ENCODE results near the gene TBC1D20.
"Not testable (repeated sequence)": the region's sequence is repeated elsewhere in the genome, so short reads cannot be mapped to it uniquely, and the experiment has no call there.

Gene TBC1D20

GRCh38 chr20:469746-470490, 7.6 kb upstream of the TBC1D20 start:
- Histone ChIP-seq H3K4me3 (ENCODE audit: low read length) (no peak overlapping the region), H3K27ac (ENCODE audit: low read depth, low read length) (no peak overlapping the region), H3K4me1 (ENCODE audit: control insufficient read depth, insufficient read depth, low read length) (no peaks in the 10 kb centered on the region), H3K36me3 (ENCODE audit: control insufficient read depth, insufficient read depth, low read length) (no peaks in the 10 kb centered on the region), H3K27me3 (ENCODE audit: control insufficient read depth, insufficient read depth, low read length) (no peaks in the 10 kb centered on the region), H3K9ac (ENCODE audit: low read length) (no peak overlapping the region)

DNA sequence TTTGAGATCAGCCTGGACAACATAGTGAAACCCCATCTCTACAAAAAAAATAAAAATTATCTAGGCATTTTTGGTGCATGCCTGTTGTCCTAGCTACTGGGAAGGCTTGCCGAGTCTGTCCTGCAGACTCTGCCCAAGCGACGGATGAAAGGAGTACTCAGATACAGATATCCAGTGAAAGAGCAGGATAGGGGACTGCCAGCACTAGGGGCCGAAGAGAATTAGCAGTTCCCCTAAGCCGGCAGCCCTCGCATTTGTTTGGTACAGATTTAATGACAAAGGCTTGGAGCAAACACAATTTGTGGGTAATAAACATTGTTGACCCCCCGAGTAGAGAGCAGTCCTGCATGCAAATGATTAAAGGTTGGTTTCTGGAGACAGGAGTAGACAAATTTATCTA, 5.4 kb upstream of the TBC1D20 start:
- H3K4me3 ChIP-seq (ENCODE audit: low read length): no peak overlapping the region
- no peak overlapping the region for H3K27ac ChIP-seq (ENCODE audit: low read depth, low read length)
- H3K4me1 ChIP-seq (ENCODE audit: control insufficient read depth, insufficient read depth, low read length): peaks cover 2% of the 10 kb centered on the region
- H3K9ac ChIP-seq (ENCODE audit: low read length): no peak overlapping the region
- no peaks in the 10 kb centered on the region for H3K27me3 ChIP-seq (ENCODE audit: control insufficient read depth, insufficient read depth, low read length)
- H3K36me3 ChIP-seq (ENCODE audit: control insufficient read depth, insufficient read depth, low read length): no peaks in the 10 kb centered on the region

- H3K36me3 ChIP-seq (ENCODE audit: control insufficient read depth, insufficient read depth, low read length): no peaks in the 10 kb centered on the region
- H3K4me3 ChIP-seq (ENCODE audit: low read length): peak overlapping the region; percentile 66
- H3K4me1 ChIP-seq (ENCODE audit: control insufficient read depth, insufficient read depth, low read length): peaks cover 12% of the 10 kb centered on the region
- H3K9ac ChIP-seq (ENCODE audit: low read length): peak overlapping the region; percentile 72
- H3K27me3 ChIP-seq (ENCODE audit: control insufficient read depth, insufficient read depth, low read length): no peaks in the 10 kb centered on the region
- H3K27ac ChIP-seq (ENCODE audit: low read depth, low read length): peak overlapping the region; percentile 86
Observed at GRCh38 chr20:461254-462198, 807 bp downstream of the TBC1D20 start.

- peaks cover 12% of the 10 kb centered on the region for H3K4me1 ChIP-seq (ENCODE audit: control insufficient read depth, insufficient read depth, low read length)
- peak overlapping the region; percentile 38 for H3K4me3 ChIP-seq (ENCODE audit: low read length)
- H3K9ac ChIP-seq (ENCODE audit: low read length): no peak overlapping the region
- no peaks in the 10 kb centered on the region for H3K36me3 ChIP-seq (ENCODE audit: control insufficient read depth, insufficient read depth, low read length)
- H3K27me3 ChIP-seq (ENCODE audit: control insufficient read depth, insufficient read depth, low read length): no peaks in the 10 kb centered on the region
- H3K27ac ChIP-seq (ENCODE audit: low read depth, low read length): no peak overlapping the region
Observed at GRCh38 chr20:460707-461106, 1.6 kb downstream of the TBC1D20 start.

DNA sequence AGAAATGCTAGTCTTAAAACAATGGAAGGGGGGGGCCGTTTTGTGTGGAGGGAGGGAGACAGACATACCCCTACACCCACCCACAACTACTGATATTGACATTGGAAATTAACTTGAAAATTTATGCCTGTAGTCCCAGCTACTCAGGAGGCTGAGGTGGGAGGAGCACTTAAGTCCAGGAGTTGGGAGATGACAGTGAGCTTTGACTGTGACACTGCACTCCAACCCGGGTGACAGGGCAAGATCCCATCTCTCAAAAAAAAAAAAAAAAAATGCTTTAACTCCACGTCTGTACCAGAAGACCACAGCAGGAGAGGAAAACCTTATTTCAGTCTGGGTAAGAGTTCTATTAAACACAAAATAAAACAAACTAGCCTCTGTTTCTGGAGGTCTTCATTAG, 2.2 kb downstream of the TBC1D20 start:
- no peak overlapping the region for H3K27ac ChIP-seq (ENCODE audit: low read depth, low read length)

GRCh38 chr20:458776-459175, 3.6 kb downstream of the TBC1D20 start:
- Histone ChIP-seq H3K4me3 (ENCODE audit: low read length) (no peak overlapping the region), H3K4me1 (ENCODE audit: control insufficient read depth, insufficient read depth, low read length) (peaks cover 12% of the 10 kb centered on the region), H3K27ac (ENCODE audit: low read depth, low read length) (no peak overlapping the region), H3K27me3 (ENCODE audit: control insufficient read depth, insufficient read depth, low read length) (no peaks in the 10 kb centered on the region), H3K36me3 (ENCODE audit: control insufficient read depth, insufficient read depth, low read length) (no peaks in the 10 kb centered on the region), H3K9ac (ENCODE audit: low read length) (no peak overlapping the region)

More for the DNA sequence above, 2.2 kb downstream of the TBC1D20 start:
- H3K4me1 ChIP-seq (ENCODE audit: control insufficient read depth, insufficient read depth, low read length): peaks cover 12% of the 10 kb centered on the region
- no peaks in the 10 kb centered on the region for H3K27me3 ChIP-seq (ENCODE audit: control insufficient read depth, insufficient read depth, low read length)
- H3K4me3 ChIP-seq (ENCODE audit: low read length): no peak overlapping the region
- H3K9ac ChIP-seq (ENCODE audit: low read length): no peak overlapping the region
- H3K36me3 ChIP-seq (ENCODE audit: control insufficient read depth, insufficient read depth, low read length): no peaks in the 10 kb centered on the region

DNA sequence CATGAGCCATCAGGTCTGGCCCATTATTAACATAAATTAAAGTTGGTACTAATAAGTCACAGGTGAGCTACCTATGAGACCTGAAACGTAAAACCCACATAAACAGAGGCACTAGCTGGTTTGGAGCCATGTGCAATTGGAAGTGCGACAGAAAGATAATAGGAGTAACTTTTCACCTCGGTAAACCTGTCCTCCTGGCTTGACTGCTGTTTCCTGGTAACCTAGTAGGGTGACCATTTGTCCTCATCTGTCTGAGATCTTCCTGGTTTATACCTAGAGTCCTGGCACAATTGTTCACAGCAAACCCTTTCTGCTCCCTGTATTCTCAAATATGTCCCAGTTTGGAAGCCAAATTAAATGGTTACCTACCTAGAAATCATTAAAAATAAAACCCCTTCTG, 7.4 kb downstream of the TBC1D20 start:
- Histone ChIP-seq H3K36me3 (ENCODE audit: control insufficient read depth, insufficient read depth, low read length) (no peaks in the 10 kb centered on the region), H3K4me3 (ENCODE audit: low read length) (no peak overlapping the region), H3K9ac (ENCODE audit: low read length) (no peak overlapping the region), H3K27ac (ENCODE audit: low read depth, low read length) (no peak overlapping the region), H3K27me3 (ENCODE audit: control insufficient read depth, insufficient read depth, low read length) (no peaks in the 10 kb centered on the region), H3K4me1 (ENCODE audit: control insufficient read depth, insufficient read depth, low read length) (peaks cover 2% of the 10 kb centered on the region)

DNA sequence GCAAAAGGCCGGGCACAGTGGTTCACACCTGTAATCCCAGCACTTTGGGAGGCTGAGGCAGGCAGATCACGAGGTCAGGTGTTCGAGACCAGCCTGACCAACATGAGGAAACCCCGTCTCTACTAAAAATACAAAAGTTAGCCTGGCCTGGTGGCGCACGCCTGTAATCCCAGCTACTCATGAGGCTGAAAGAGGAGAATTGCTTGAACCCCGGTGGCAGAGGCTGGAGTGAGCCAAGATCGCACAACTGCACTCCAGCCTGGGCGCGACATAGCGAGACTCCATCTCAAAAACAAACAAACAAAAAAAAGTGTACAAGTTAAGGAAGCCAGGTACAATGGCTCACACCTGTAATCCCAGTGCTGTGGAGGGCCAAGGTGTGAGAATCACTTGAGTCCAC, 10.3 kb downstream of the TBC1D20 start:
- not testable (repeated sequence) for H3K36me3 ChIP-seq (ENCODE audit: control insufficient read depth, insufficient read depth, low read length); H3K9ac ChIP-seq (ENCODE audit: low read length)

GRCh38 chr20:445514-446336, 16.6 kb downstream of the TBC1D20 start:
- Histone ChIP-seq H3K36me3 (ENCODE audit: control insufficient read depth, insufficient read depth, low read length) (peaks cover 16% of the 10 kb centered on the region), H3K9ac (ENCODE audit: low read length) (no peak overlapping the region), H3K4me3 (ENCODE audit: low read length) (no peak overlapping the region), H3K4me1 (ENCODE audit: control insufficient read depth, insufficient read depth, low read length) (no peaks in the 10 kb centered on the region), H3K27ac (ENCODE audit: low read depth, low read length) (no peak overlapping the region), H3K27me3 (ENCODE audit: control insufficient read depth, insufficient read depth, low read length) (no peaks in the 10 kb centered on the region)

More for the DNA sequence above, 10.3 kb downstream of the TBC1D20 start:
- not testable (repeated sequence) for H3K27me3 ChIP-seq (ENCODE audit: control insufficient read depth, insufficient read depth, low read length); H3K4me3 ChIP-seq (ENCODE audit: low read length); H3K27ac ChIP-seq (ENCODE audit: low read depth, low read length); H3K4me1 ChIP-seq (ENCODE audit: control insufficient read depth, insufficient read depth, low read length)

- Histone ChIP-seq H3K27me3 (ENCODE audit: control insufficient read depth, insufficient read depth, low read length) (no peaks in the 10 kb centered on the region), H3K4me1 (ENCODE audit: control insufficient read depth, insufficient read depth, low read length) (no peaks in the 10 kb centered on the region), H3K36me3 (ENCODE audit: control insufficient read depth, insufficient read depth, low read length) (peaks cover 20% of the 10 kb centered on the region), H3K9ac (ENCODE audit: low read length) (no peak overlapping the region), H3K27ac (ENCODE audit: low read depth, low read length) (no peak overlapping the region), H3K4me3 (ENCODE audit: low read length) (no peak overlapping the region)
Observed at GRCh38 chr20:444862-445426, 17.4 kb downstream of the TBC1D20 start.

DNA sequence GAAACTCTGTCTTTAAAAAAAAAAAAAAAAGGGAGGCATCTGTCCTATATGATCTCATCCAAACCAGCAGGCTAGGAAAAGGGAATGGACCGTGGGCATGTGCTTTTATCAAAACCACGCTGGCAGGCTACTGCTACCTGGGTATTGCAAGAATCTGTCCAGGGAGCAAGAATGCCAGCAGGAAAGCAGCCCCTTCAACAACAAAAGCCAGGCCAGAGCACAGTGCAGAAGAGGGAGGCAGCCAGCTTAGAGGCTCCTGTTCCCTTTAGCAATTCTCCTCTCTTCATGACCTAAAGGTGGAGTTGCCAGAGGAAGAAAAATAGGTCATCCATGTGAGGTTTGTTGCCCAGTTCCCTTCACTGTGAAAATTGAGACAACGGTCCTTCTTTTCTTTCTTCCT, 18.2 kb downstream of the TBC1D20 start:
- no peaks in the 10 kb centered on the region for H3K27me3 ChIP-seq (ENCODE audit: control insufficient read depth, insufficient read depth, low read length)
- H3K9ac ChIP-seq (ENCODE audit: low read length): no peak overlapping the region
- H3K4me1 ChIP-seq (ENCODE audit: control insufficient read depth, insufficient read depth, low read length): no peaks in the 10 kb centered on the region
- no peak overlapping the region for H3K4me3 ChIP-seq (ENCODE audit: low read length)
- peaks cover 26% of the 10 kb centered on the region for H3K36me3 ChIP-seq (ENCODE audit: control insufficient read depth, insufficient read depth, low read length)
- no peak overlapping the region for H3K27ac ChIP-seq (ENCODE audit: low read depth, low read length)
